CD14-positive monocyte (primary cell): ENCODE measurements around the gene MEIS2. TPM values are rescaled to one million over a fixed set of nuclear protein-coding genes. Genes with fewer than 3 reads are reported as not detected.

Experiments used
- DNase-seq, 3 donors: peaks; one replicate each; pipeline ENCODE4 v3.0.0-alpha.2; 2011 to 2022
- H2AFZ ChIP-seq: 2 replicates; pipeline ENCODE4 v1.6.0; 2012; ENCODE audit warnings: mild to moderate bottlenecking, low read depth, low read length, inconsistent platforms; ENCODE audit not compliant: insufficient read depth, poor library complexity, severe bottlenecking
- H3K27ac ChIP-seq, 2 donors: 1 replicate in 1 of 2; 2 replicates in 1 of 2; pipeline ENCODE4 v1.5.1; 2012 to 2013; ENCODE audit warnings: low read length in 2 of 2, control low read depth in 1 of 2, inconsistent platforms in 1 of 2, low read depth in 1 of 2, mild to moderate bottlenecking in 1 of 2
- H3K27me3 ChIP-seq, 2 donors: one replicate each; pipeline versions ENCODE4 v1.6.0 to v1.6.1; 2011 to 2013; ENCODE audit warnings: low read length in 2 of 2; ENCODE audit not compliant: control insufficient read depth in 2 of 2, insufficient read depth in 2 of 2
- H3K36me3 ChIP-seq, 2 donors: replicated peaks in 1 of 2; 1 replicate in 1 of 2; 2 replicates in 1 of 2; pipeline versions ENCODE4 v1.5.1 to v1.6.1; 2012 to 2013; ENCODE audit warnings: low read length in 2 of 2, control low read depth in 1 of 2, inconsistent platforms in 1 of 2, mild to moderate bottlenecking in 1 of 2; ENCODE audit not compliant: insufficient read depth in 2 of 2, control insufficient read depth in 1 of 2
- H3K4me1 ChIP-seq, 2 donors: 1 replicate in 1 of 2; 2 replicates in 1 of 2; pipeline versions ENCODE4 v1.5.1 to v1.6.1; 2012 to 2013; ENCODE audit warnings: low read length in 2 of 2, control low read depth in 1 of 2, inconsistent platforms in 1 of 2, mild to moderate bottlenecking in 1 of 2, moderate library complexity in 1 of 2; ENCODE audit not compliant: insufficient read depth in 2 of 2, control insufficient read depth in 1 of 2
- H3K4me2 ChIP-seq: replicated peaks from 2 replicates; pipeline ENCODE3; 2012; ENCODE audit warnings: low read length, moderate library complexity, mild to moderate bottlenecking; ENCODE audit not compliant: poor library complexity, severe bottlenecking; ENCODE audit errors: extremely low read depth
- H3K4me3 ChIP-seq, 3 experiments: fragments of 200-600 bp in 1 of 3; sonication (generic) in 1 of 3; replicated peaks in 1 of 3; 1 replicate in 2 of 3; 2 replicates in 1 of 3; pipeline ENCODE4 v1.5.1; 2011 to 2013; ENCODE audit warnings: low read length in 3 of 3, mild to moderate bottlenecking in 3 of 3, control low read depth in 2 of 3, low read depth in 2 of 3, inconsistent platforms in 1 of 3, moderate library complexity in 1 of 3
- H3K79me2 ChIP-seq: 2 replicates; pipeline ENCODE4 v1.6.0; 2012; ENCODE audit warnings: mild to moderate bottlenecking, control low read depth, inconsistent platforms, low read length, moderate library complexity; ENCODE audit not compliant: insufficient read depth
- H3K9ac ChIP-seq: 2 replicates; pipeline ENCODE4 v1.6.0; 2017; ENCODE audit warnings: low read length, mild to moderate bottlenecking; ENCODE audit not compliant: insufficient read depth, poor library complexity, severe bottlenecking
- H3K9me3 ChIP-seq, 2 donors: replicated peaks in 1 of 2; 1 replicate in 1 of 2; 2 replicates in 1 of 2; pipeline versions ENCODE4 v1.5.1 to v1.6.1; 2012 to 2013; ENCODE audit warnings: low read length in 2 of 2, control low read depth in 1 of 2; ENCODE audit not compliant: control insufficient read depth in 1 of 2, insufficient read depth in 1 of 2
- H4K20me1 ChIP-seq: 2 replicates; pipeline ENCODE4 v1.6.0; 2012; ENCODE audit warnings: mild to moderate bottlenecking, low read length, control low read depth, moderate library complexity; ENCODE audit not compliant: insufficient read depth
- H3K27ac Mint-ChIP-seq, 7 donors: one replicate each; pipeline ENCODE4 v1.8.0; 2020; ENCODE audit warnings: mild to moderate bottlenecking in 7 of 7, mixed read lengths in 7 of 7, moderate library complexity in 6 of 7, inconsistent platforms in 2 of 7
- H3K27me3 Mint-ChIP-seq, 3 donors: one replicate each; pipeline ENCODE4 v1.8.0; 2021 to 2022; ENCODE audit warnings: low read depth in 3 of 3, mild to moderate bottlenecking in 3 of 3, mixed read lengths in 3 of 3, moderate library complexity in 3 of 3, inconsistent platforms in 1 of 3
- H3K36me3 Mint-ChIP-seq, 2 donors: one replicate each; pipeline ENCODE4 v1.8.0; 2020; ENCODE audit warnings: mixed read lengths in 2 of 2, inconsistent platforms in 1 of 2, mild to moderate bottlenecking in 1 of 2
- H3K4me1 Mint-ChIP-seq: one replicate; pipeline ENCODE4 v1.8.0; 2020; ENCODE audit warnings: mild to moderate bottlenecking, mixed read lengths
- H3K4me3 Mint-ChIP-seq, 2 donors: one replicate each; pipeline ENCODE4 v1.8.0; 2020; ENCODE audit warnings: mild to moderate bottlenecking in 2 of 2, mixed read lengths in 2 of 2, moderate library complexity in 1 of 2
- H3K9me3 Mint-ChIP-seq, 7 donors: one replicate each; pipeline ENCODE4 v1.8.0; 2020 to 2022; ENCODE audit warnings: mixed read lengths in 7 of 7, mild to moderate bottlenecking in 6 of 7, moderate library complexity in 6 of 7, inconsistent platforms in 2 of 7
- WGBS: methylation state at CpG from one replicate; pipeline ENCODE4 v1.1.5; 2013; ENCODE audit warnings: missing lambda C conversion rate; ENCODE audit not compliant: insufficient coverage; 5-methylcytosine and 5-hydroxymethylcytosine counted together
- intact Hi-C, 2 donors: fragments of 100-400 bp; cut with micrococcal nuclease; formaldehyde crosslinking; loops; one replicate each; pipeline versions ENCODE4 v1.15.0 to v1.15.1; 2023
- polyA plus RNA-seq, 3 donors: library from polyadenylated mRNA; depleted of rRNA in 1 of 3; unstranded in 2 of 3; stranded (reverse) in 1 of 3; fragments of 300-500 nt in 2 of 3; fragments of >200 nt in 1 of 3; fragmentation: Illumina TruSeq in 2 of 3; gene quantifications; 1 replicate in 2 of 3; 2 replicates in 1 of 3; pipeline ENCODE4 v1.2.3, GENCODE V29; 2012 to 2021
- TF ChIP-seq, protein P1 (sequence below): fragments of 200-600 bp; IDR thresholded peaks from one replicate; pipeline ENCODE4 v1.8.0; 2022; ENCODE audit warnings: antibody characterized with exemption, mild to moderate bottlenecking

MEIS2 gene
- polyA plus RNA-seq, 3 donors = not detected

DNA sequence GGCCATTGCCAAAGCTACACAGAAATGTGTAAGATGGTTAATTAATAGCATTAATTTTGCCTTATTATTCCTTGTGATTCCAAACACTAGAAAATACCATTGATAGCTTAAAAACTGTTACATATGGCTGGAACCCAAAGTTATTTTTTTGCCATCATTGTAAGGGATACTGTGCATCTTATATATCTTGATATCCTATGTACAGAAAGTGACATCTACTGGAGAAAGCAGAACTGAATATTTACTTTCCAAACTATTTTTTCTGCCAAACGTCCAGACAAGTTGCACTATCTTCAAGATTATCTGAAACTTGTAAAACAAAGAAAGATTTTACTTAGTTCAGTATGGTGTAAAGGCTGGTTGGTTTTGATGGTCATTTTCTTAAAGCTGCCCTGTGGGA, 33.3 kb upstream of the MEIS2 start:
- TF ChIP-seq, protein P1, sequence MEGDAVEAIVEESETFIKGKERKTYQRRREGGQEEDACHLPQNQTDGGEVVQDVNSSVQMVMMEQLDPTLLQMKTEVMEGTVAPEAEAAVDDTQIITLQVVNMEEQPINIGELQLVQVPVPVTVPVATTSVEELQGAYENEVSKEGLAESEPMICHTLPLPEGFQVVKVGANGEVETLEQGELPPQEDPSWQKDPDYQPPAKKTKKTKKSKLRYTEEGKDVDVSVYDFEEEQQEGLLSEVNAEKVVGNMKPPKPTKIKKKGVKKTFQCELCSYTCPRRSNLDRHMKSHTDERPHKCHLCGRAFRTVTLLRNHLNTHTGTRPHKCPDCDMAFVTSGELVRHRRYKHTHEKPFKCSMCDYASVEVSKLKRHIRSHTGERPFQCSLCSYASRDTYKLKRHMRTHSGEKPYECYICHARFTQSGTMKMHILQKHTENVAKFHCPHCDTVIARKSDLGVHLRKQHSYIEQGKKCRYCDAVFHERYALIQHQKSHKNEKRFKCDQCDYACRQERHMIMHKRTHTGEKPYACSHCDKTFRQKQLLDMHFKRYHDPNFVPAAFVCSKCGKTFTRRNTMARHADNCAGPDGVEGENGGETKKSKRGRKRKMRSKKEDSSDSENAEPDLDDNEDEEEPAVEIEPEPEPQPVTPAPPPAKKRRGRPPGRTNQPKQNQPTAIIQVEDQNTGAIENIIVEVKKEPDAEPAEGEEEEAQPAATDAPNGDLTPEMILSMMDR = no peak
- Histone ChIP-seq H4K20me1 (no peaks in the 10 kb centered on the region), H3K27ac (no peak overlapping the region), H2AFZ (no peak overlapping the region), H3K4me3 (no peak overlapping the region), H3K79me2 (no peaks in the 10 kb centered on the region), H3K9ac (no peak overlapping the region), H3K4me1 (no peaks in the 10 kb centered on the region), H3K27me3 (peaks cover 1 to 2% of the 10 kb centered on the region in 2 donors), H3K9me3 (no peaks in the 10 kb centered on the region), H3K4me2 (no peak overlapping the region), H3K36me3 (no peaks in the 10 kb centered on the region)
- H3K27ac Mint-ChIP-seq = no peak overlapping the region
- intact Hi-C loops = no loop called here
- no peaks in the 10 kb centered on the region for H3K4me1 Mint-ChIP-seq
- no peak for DNase-seq
- no peak overlapping the region for H3K4me3 Mint-ChIP-seq
- H3K9me3 Mint-ChIP-seq = peaks cover 0 to 2% (median 0%) of the 10 kb centered on the region in 7 donors
- H3K36me3 Mint-ChIP-seq = no peaks in the 10 kb centered on the region
- WGBS = no CpG with 5 or more reads among the region's 1 CpG
- H3K27me3 Mint-ChIP-seq = peaks cover 5 to 12% (median 7%) of the 10 kb centered on the region in 3 donors

GRCh38 chr15:37132826-37133417, 32.6 kb upstream of the MEIS2 start:
- Mint-ChIP-seq H3K4me3 (no peak overlapping the region), H3K36me3 (no peaks in the 10 kb centered on the region), H3K9me3 (peaks cover 0 to 2% (median 0%) of the 10 kb centered on the region in 7 donors), H3K27me3 (peaks cover 5 to 12% (median 7%) of the 10 kb centered on the region in 3 donors), H3K27ac (peak overlapping the region in 1 of 7 donors; percentile 14), H3K4me1 (no peaks in the 10 kb centered on the region)
- no peak overlapping the region for H3K4me3 ChIP-seq
- H3K9ac ChIP-seq = no peak overlapping the region
- no peaks in the 10 kb centered on the region for H3K36me3 ChIP-seq
- intact Hi-C loops = no loop called here
- H3K27ac ChIP-seq = no peak overlapping the region
- peaks cover 0 to 2% of the 10 kb centered on the region in 2 donors for H3K27me3 ChIP-seq
- WGBS = no CpG with 5 or more reads among the region's 2 CpGs
- no peaks in the 10 kb centered on the region for H3K4me1 ChIP-seq
- no peak for DNase-seq
- H3K4me2 ChIP-seq = no peak overlapping the region
- H4K20me1 ChIP-seq = no peaks in the 10 kb centered on the region
- H3K79me2 ChIP-seq = no peaks in the 10 kb centered on the region
- TF ChIP-seq, protein P1 = no peak
- no peak overlapping the region for H2AFZ ChIP-seq
- H3K9me3 ChIP-seq = no peaks in the 10 kb centered on the region
